HG03097 (cell line): ENCODE measurements around the gene KATNB1.
"Not testable (repeated sequence)": the region's sequence is repeated elsewhere in the genome, so short reads cannot be mapped to it uniquely, and the experiment has no call there.

Experiments used
- ATAC-seq: cut with Tn5 transposase; IDR thresholded peaks from one replicate; pipeline ENCODE4 v1.9.1; 2021; ENCODE audit not compliant: unreplicated experiment, low FRiP score

KATNB1 gene

DNA sequence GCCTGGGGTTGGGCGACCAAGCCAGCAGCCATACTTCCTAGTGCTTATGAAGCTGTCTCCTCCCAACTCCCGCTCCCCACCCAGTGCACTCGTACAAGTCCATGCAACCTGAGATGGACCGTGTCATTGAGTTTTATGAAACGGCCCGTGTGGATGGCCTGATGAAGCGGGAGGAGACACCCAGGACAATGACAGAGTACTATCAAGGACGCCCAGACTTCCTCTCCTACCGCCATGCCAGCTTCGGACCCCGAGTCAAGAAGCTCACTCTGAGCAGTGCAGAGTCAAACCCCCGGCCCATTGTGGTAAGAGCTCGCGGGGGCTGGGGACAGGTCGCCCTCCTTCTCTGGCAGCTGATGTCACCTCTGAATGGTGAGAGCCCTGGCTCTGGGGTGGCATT lies 11.0 kb upstream of the KATNB1 start:
- ATAC-seq: no peak

GRCh38 chr16:57725151-57725550 lies 10.4 kb upstream of the KATNB1 start:
- ATAC-seq: no peak

GRCh38 chr16:57725554-57725953 lies 10.0 kb upstream of the KATNB1 start:
- ATAC-seq: no peak

DNA sequence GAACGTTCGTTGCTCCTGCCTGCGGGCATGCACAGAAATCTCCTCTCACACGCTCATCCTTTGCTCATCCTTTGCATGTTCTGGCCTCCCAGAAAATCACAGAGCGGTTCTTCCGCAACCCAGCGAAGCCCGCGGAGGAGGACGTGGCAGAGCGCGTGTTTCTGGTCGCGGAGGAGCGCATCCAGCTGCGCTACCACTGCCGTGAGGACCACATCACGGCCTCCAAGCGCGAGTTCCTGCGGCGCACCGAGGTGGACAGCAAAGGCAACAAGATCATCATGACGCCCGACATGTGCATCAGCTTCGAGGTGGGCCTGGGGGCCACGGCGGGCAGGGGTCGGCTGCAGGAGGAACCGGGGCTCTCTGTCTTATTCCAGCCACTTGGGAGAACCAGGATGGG lies 9.6 kb upstream of the KATNB1 start:
- ATAC-seq: no peak

DNA sequence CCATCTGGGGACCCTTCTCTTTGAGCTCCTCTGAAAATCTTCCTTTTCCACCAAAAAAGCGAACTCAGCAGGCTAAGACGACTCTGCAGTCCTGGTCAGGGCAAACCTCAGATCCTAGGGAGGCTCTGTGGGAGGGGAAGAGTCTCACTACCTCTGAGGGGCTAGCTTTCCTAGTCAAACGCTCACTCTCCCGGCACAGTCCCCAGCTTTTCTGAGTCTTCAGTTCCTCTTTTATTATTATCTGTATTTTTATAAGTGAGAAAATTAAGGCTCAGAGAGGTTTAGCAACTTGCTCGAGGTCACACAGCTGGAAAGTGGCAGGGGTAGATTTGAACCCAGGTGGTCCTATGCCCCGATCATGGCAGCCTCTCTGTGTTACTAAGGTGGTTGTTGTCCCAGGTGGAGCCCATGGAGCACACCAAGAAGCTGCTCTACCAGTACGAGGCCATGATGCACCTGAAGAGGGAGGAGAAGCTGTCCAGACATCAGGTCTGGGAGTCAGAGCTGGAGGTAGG lies 9.1 kb upstream of the KATNB1 start:
- no peak for ATAC-seq

GRCh38 chr16:57727610-57728009 lies 8.0 kb upstream of the KATNB1 start:
- ATAC-seq: no peak

GRCh38 chr16:57728336-57729181 lies 7.0 kb upstream of the KATNB1 start:
- ATAC-seq: no peak

DNA sequence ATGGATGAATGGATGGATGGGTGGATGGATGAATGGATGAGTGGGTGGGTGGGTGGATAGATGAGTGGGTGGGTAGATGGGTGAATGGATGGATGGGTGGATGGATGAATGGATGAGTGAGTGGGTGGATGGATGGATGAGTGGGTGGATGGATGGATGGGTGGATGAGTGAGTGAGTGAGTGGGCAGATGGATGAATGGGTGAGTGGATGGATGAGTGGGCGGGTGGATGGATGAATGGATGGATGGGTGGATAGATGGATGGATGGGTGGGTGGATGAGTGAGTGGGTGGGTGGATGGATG lies 6.4 kb upstream of the KATNB1 start:
- ATAC-seq: no peak

GRCh38 chr16:57729852-57730251 lies 5.7 kb upstream of the KATNB1 start:
- not testable (repeated sequence) for ATAC-seq

GRCh38 chr16:57730771-57731730 lies 4.5 kb upstream of the KATNB1 start:
- ATAC-seq: no peak

DNA sequence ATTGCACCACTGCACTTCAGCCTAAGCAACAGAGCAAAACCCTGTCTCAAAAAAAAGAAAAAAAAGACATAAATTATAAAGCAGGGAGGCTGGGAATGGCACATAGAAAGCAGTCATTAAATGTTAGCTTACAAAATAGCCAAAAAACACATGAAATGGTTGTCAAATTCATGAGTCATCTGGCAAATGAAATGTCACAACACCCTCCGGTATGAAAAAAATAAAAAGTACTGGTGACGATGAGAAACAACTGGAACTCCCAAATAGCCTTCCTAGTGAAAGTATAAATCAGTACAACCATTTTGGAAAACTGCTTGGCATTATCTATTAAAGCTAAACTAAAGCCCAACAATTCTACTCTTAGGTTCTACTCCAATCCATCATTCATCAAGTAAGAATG lies 3.5 kb upstream of the KATNB1 start:
- no peak for ATAC-seq

DNA sequence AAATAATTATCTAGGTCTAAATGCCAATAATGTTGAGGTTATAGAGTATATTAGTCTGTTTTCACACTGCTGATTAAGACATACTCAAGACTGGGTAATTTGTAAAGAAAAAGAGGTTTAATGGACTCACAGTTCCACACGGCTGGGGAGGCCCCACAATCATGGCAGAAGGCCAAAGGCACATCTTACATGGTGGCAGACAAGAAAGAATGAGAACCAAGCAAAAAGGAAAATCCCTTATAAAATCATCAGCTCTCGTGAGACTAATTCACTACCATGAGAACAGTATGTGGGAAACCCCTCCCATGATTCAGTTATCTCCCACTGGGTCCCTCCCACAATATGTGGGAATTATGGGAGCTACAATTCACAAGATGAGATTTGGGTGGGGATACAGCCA lies 2.9 kb upstream of the KATNB1 start:
- no peak for ATAC-seq

DNA sequence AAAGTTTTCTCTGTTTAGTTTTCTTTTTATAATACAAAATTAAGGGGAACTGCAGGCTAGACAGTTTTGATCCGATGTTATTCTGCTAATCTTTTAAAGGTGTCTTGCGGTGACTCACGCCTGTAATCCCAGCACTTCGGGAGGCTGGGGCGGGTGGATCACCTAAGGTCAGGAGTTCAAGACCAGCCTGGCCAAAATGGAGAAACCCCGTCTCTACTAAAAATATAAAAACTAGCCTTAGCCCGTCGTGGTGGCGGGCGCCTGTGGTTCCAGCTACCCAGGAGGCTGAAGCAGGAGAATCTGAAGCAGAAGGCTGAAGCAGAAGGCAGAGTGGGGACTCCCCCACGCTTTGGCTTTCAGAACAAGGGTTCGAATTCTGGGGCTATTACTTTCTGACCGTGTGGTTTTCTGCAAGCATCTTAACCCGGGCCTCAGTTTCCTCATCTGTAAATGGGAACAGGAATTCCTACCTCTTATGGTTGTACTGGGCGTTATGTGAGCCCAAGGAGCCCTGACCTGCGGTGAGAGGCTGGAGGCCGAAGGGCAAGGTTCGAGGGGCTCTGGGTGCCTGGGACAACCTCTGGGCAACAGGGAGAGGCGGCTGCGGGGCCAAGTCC lies 1.2 kb upstream of the KATNB1 start:
- peak; percentile 0 for ATAC-seq

GRCh38 chr16:57734925-57735754 lies 430 bp upstream of the KATNB1 start:
- peak; percentile 85 for ATAC-seq

DNA sequence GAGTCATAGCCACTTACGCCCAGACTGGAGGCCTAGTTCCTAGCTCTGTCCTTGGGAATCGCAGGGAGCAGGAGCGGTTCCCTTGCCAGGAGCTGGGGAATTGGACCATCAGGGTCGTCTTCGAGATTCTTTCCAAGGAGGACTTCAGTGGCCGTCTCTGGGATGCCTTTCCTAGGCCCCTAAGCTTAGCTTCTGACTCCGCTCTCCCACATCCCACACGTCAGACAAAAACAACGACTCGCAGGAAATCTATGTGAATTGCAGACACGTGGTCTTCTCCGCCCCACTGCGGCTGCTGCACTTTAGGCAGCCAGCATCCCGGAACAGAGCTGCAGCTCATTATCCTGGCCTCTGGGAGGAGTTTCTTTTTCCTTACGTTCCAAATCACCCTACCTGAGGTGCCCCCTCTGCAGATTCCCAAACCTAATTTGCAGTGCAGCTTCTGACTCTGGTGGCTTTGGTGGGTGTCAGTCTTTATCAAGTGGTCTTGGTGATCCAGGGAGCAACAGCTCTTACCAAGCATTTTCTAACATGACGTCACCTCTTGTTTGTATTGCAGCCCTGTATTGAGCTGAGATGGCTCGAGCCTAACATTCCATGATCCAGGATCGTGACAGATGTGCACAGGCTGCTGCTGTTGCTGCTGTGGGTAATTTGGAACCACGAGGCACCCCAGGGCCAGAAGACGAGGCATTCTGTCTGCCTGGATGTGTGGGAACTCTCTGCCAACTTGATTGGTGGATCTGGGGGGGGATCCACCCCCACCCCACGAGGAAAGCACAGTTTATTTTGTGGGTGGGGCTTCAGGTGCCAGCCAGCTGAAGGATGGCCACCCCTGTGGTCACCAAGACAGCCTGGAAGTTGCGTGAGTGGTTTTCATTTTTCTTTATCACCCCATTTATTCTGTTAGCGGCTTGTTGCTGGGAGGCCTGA lies 1.1 kb downstream of the KATNB1 start:
- ATAC-seq: no peak

DNA sequence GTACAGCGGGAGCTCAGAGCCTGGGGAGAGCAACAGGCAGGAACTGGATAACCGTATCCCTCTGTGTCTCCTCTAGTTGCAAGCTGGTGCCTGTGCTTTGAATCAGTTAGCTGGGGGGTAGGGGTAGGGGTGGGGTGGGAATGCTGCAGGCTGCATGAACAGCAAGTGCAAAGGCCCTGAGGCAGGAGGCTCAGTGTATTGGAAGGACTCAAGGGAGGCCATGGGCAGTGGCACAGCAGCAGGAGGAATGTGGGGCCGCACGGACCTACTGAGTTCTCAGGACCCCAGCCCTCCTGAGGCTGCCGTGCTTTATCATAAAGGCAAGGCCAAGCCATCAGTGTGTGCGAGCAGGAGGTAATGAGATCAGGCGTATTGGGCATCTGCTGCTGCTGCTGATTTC lies 3.3 kb downstream of the KATNB1 start:
- ATAC-seq: no peak

GRCh38 chr16:57739756-57740422 lies 4.3 kb downstream of the KATNB1 start:
- no peak for ATAC-seq

DNA sequence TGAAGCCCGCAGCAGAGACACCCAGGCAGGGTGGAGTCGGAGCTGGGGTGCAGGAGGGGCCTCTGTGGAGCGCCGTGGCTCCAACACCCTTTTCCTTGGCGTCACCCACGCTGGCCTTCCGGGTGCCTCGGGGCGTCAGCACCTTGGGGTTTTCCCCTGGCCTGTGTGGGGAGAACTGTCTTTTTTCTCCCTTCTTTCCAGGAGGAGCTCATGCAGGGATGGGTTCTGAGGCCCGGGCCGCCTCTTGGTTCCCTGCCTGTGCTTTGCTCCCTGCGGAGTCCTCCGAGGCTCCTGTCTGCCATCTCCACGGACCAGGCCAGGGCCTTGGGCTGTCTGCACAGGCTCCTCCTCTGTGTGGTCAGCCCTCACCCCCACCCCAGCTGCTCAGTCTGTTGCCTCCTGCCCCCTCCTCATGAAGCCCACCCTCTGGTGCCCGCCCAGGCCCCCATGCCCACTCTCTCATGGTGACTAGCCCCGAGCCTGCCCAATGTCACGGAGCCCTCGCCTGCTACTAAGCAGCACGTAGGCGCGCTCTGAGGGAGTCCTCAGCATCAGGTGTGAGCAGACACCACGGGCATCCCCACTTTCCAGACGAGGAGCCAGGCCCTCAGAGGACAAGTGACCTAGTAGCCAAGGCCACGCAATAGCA lies 5.0 kb downstream of the KATNB1 start:
- ATAC-seq: no peak
